Stimulated activated naive CD8-positive, alpha-beta T cell treated with anti-CD3 and anti-CD28 coated beads, Interleukin-15, amount 100 ng/mL, for 72 hours (primary cell): ENCODE measurements around the gene TEX53.
A peak's percentile ranks its signal among the peaks of the same experiment; 100 is the strongest.

Source experiments
- ATAC-seq: fragments of 150-1000 bp; cut with Tn5 transposase; 2 replicates; pipeline ENCODE4 v1.10.0; 2021; ENCODE audit warnings: mild to moderate bottlenecking, moderate library complexity
- DNase-seq, 2 donors: peaks; one replicate each; pipeline ENCODE4 v3.0.0; 2021 to 2022
- H3K27ac Mint-ChIP-seq, 2 donors: one replicate each; pipeline ENCODE4 v1.8.0; 2022; ENCODE audit warnings: mild to moderate bottlenecking in 2 of 2, mixed read lengths in 2 of 2, moderate library complexity in 2 of 2
- H3K27me3 Mint-ChIP-seq: one replicate; pipeline ENCODE4 v1.8.0; 2022; ENCODE audit warnings: mixed read lengths
- H3K4me1 Mint-ChIP-seq: one replicate; pipeline ENCODE4 v1.8.0; 2022; ENCODE audit warnings: mild to moderate bottlenecking, mixed read lengths
- H3K4me3 Mint-ChIP-seq, 2 donors: one replicate each; pipeline ENCODE4 v1.8.0; 2022; ENCODE audit warnings: mild to moderate bottlenecking in 2 of 2, mixed read lengths in 2 of 2, moderate library complexity in 1 of 2
- H3K9me3 Mint-ChIP-seq, 2 donors: one replicate each; pipeline ENCODE4 v1.8.0; 2022; ENCODE audit warnings: mixed read lengths in 2 of 2

The TEX53 gene

GRCh38 chr9:114607671-114608524 lies 49.7 kb downstream of the TEX53 start:
- no peak for DNase-seq
- H3K27me3 Mint-ChIP-seq, result no peaks in the 10 kb centered on the region
- peak overlapping the region in 1 of 2 donors; percentile 56 for H3K27ac Mint-ChIP-seq

GRCh38 chr9:114606597-114607207 lies 50.9 kb downstream of the TEX53 start:
- no peaks in the 10 kb centered on the region for H3K27me3 Mint-ChIP-seq
- H3K4me3 Mint-ChIP-seq, result no peak overlapping the region
- H3K4me1 Mint-ChIP-seq, result peaks cover 29% of the 10 kb centered on the region
- peaks cover under 1 to 4% of the 10 kb centered on the region in 2 donors for H3K9me3 Mint-ChIP-seq
- ATAC-seq, result no peak
- H3K27ac Mint-ChIP-seq, result no peak overlapping the region
- DNase-seq, result no peak

More at GRCh38 chr9:114607671-114608524, 49.7 kb downstream of the TEX53 start:
- Mint-ChIP-seq H3K9me3 (no peaks in the 10 kb centered on the region), H3K4me3 (no peak overlapping the region), H3K4me1 (peaks cover 36% of the 10 kb centered on the region)
- no peak for ATAC-seq
